DOHH2 (cell line): ENCODE data around the gene KCNH5.

ENCODE experiments used
- H3F3A ChIP-seq: fragments of 200-600 bp; sonication (generic), shearing (Covaris generic); 2 replicates; pipeline ENCODE4 v1.6.0; 2016; ENCODE audit warnings: antibody characterized with exemption, mild to moderate bottlenecking; ENCODE audit not compliant: control insufficient read depth, insufficient read depth
- H3K27ac ChIP-seq: fragments of 200-600 bp; sonication (generic); 2 replicates; pipeline ENCODE4 v1.5.1; 2014; ENCODE audit warnings: low read depth, mild to moderate bottlenecking, low read length, moderate library complexity
- H3K27me3 ChIP-seq: fragments of 200-600 bp; sonication (generic); 2 replicates; pipeline ENCODE4 v1.6.1; 2014; ENCODE audit warnings: mild to moderate bottlenecking, low read length, mixed read lengths; ENCODE audit not compliant: control insufficient read depth
- H3K36me3 ChIP-seq: fragments of 200-600 bp; sonication (generic); 2 replicates; pipeline ENCODE4 v1.6.1; 2014; ENCODE audit warnings: mild to moderate bottlenecking, low read length, moderate library complexity, mixed read lengths; ENCODE audit not compliant: control insufficient read depth
- H3K4me1 ChIP-seq: fragments of 200-600 bp; sonication (generic); 2 replicates; pipeline ENCODE4 v1.6.1; 2014; ENCODE audit warnings: mild to moderate bottlenecking, low read length, mixed read lengths; ENCODE audit not compliant: control insufficient read depth
- H3K4me2 ChIP-seq: fragments of 200-600 bp; sonication (generic); 2 replicates; pipeline ENCODE4 v1.6.0; 2014; ENCODE audit warnings: mild to moderate bottlenecking, low read length, moderate library complexity
- H3K4me3 ChIP-seq: fragments of 200-600 bp; sonication (generic); 2 replicates; pipeline ENCODE4 v1.5.1; 2014; ENCODE audit warnings: mild to moderate bottlenecking, low read length, mixed read lengths
- H3K79me2 ChIP-seq: fragments of 200-600 bp; sonication (generic); 2 replicates; pipeline ENCODE4 v1.6.1; 2014; ENCODE audit warnings: mild to moderate bottlenecking, low read length, mixed read lengths; ENCODE audit not compliant: control insufficient read depth
- H3K9me2 ChIP-seq: fragments of 200-600 bp; sonication (generic); replicated peaks from 2 replicates; pipeline ENCODE4 v1.6.1; 2014; ENCODE audit warnings: mild to moderate bottlenecking, low read length, mixed read lengths; ENCODE audit not compliant: control insufficient read depth
- H3K9me3 ChIP-seq: fragments of 200-600 bp; sonication (generic); 2 replicates; pipeline ENCODE4 v1.6.1; 2014; ENCODE audit warnings: antibody characterized with exemption, low read length, mixed read lengths; ENCODE audit not compliant: control insufficient read depth, insufficient read depth
- H4K20me1 ChIP-seq: fragments of 200-600 bp; sonication (generic); 2 replicates; pipeline ENCODE4 v1.6.0; 2014; ENCODE audit warnings: low read depth, mild to moderate bottlenecking, antibody characterized with exemption, low read length, moderate library complexity; ENCODE audit not compliant: control insufficient read depth, insufficient read depth
- EZH2phosphoT487 ChIP-seq: fragments of 200-600 bp; sonication (generic); IDR thresholded peaks from 2 replicates; pipeline ENCODE4 v1.6.1; 2017; ENCODE audit warnings: borderline replicate concordance, mild to moderate bottlenecking, antibody characterized with exemption, low read length, moderate library complexity, mixed read lengths
- TF ChIP-seq, protein P1 (sequence below): fragments of 200-600 bp; sonication (generic); IDR thresholded peaks from one replicate; pipeline ENCODE4 v1.5.1; 2014; ENCODE audit warnings: antibody characterized with exemption, mild to moderate bottlenecking, low read depth, low read length; ENCODE audit not compliant: poor library complexity, severe bottlenecking

KCNH5 gene

DNA sequence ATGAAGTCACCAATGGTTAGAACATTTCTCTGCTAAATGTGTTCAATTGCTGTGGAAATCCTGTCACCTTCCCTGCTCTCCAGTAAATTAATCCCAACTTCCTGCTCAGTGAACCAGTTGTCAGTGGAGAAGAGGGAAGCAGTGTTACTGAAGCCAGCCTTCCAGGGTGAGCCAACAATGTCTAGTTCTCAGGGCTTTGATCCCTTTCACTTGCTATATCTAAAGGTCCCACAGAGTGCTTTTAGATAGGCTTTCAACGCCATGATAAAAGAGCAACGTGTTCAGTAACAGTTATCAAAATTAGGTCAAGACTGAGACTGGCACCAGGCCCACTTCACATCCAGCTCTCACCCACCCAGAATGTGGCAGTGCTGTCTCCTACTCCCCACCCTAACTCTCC lies 139.7 kb downstream of the KCNH5 start:
- Histone ChIP-seq H3K79me2 (no peaks in the 10 kb centered on the region), H3K9me2 (no peaks in the 10 kb centered on the region), H3K4me1 (no peaks in the 10 kb centered on the region), H3F3A (no peaks in the 10 kb centered on the region), H3K4me3 (no peak overlapping the region), H3K27ac (no peak overlapping the region), H3K9me3 (no peaks in the 10 kb centered on the region), H4K20me1 (no peaks in the 10 kb centered on the region), H3K36me3 (no peaks in the 10 kb centered on the region), H3K4me2 (no peak overlapping the region), H3K27me3 (no peaks in the 10 kb centered on the region)
- TF ChIP-seq, protein P1, sequence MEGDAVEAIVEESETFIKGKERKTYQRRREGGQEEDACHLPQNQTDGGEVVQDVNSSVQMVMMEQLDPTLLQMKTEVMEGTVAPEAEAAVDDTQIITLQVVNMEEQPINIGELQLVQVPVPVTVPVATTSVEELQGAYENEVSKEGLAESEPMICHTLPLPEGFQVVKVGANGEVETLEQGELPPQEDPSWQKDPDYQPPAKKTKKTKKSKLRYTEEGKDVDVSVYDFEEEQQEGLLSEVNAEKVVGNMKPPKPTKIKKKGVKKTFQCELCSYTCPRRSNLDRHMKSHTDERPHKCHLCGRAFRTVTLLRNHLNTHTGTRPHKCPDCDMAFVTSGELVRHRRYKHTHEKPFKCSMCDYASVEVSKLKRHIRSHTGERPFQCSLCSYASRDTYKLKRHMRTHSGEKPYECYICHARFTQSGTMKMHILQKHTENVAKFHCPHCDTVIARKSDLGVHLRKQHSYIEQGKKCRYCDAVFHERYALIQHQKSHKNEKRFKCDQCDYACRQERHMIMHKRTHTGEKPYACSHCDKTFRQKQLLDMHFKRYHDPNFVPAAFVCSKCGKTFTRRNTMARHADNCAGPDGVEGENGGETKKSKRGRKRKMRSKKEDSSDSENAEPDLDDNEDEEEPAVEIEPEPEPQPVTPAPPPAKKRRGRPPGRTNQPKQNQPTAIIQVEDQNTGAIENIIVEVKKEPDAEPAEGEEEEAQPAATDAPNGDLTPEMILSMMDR, result no peak
- TF ChIP-seq EZH2phosphoT487, result no peak

DNA sequence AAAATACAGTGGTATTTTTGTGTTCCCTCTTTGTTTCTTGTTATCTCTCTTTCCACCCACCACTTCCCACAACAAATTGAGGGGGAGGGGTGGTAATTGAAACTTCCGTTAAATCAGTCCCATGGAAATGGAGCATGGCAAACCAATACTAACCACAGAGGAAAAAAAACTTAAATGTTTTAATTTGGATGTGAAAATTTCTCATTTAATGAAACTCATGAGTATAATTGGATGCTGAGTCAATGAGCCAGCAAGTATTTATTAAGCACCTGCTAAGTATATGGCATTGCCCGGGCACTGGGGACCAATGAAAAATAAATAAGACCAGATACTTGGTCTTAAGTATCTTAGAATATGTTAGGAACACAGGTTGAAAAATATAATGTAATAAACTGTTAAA lies 147.5 kb downstream of the KCNH5 start:
- H4K20me1 ChIP-seq, result no peaks in the 10 kb centered on the region
- H3K9me2 ChIP-seq, result no peaks in the 10 kb centered on the region
- no peaks in the 10 kb centered on the region for H3K4me1 ChIP-seq
- H3K36me3 ChIP-seq, result no peaks in the 10 kb centered on the region
- no peaks in the 10 kb centered on the region for H3F3A ChIP-seq
- TF ChIP-seq, protein P1, result no peak
- TF ChIP-seq EZH2phosphoT487, result no peak
- H3K27ac ChIP-seq, result no peak overlapping the region
- no peak overlapping the region for H3K4me3 ChIP-seq
- H3K9me3 ChIP-seq, result no peaks in the 10 kb centered on the region
- no peaks in the 10 kb centered on the region for H3K27me3 ChIP-seq
- H3K79me2 ChIP-seq, result no peaks in the 10 kb centered on the region
- no peak overlapping the region for H3K4me2 ChIP-seq

DNA sequence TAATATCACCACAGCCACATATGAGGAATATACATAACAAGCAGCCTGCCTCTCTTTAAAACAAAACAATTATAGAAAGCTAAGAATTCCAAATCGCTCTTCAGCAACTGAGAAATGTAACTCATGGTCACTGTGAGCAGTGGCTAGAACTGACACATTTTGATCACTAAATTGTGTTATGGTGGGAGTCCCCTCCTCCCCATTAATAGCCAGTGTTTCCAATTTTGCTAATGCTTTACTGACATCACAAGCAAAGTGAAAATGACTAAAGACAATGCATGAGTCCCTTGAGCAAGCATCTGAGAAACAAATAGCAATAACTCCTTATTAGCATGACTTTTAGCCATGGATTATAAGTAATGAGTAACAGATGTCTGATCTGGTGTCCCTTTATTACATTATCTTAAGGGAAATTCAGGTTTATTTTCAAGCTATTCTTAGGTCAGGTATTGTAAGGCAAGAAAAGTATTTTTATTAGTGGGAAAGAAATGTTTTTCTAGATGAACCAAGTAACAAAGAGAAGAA lies 148.3 kb downstream of the KCNH5 start:
- Histone ChIP-seq H3K4me1 (no peaks in the 10 kb centered on the region), H3K79me2 (no peaks in the 10 kb centered on the region), H3K9me2 (no peaks in the 10 kb centered on the region), H3K36me3 (no peaks in the 10 kb centered on the region), H3K27me3 (no peaks in the 10 kb centered on the region), H3K4me2 (no peak overlapping the region), H3K9me3 (no peaks in the 10 kb centered on the region), H3K27ac (no peak overlapping the region), H4K20me1 (no peaks in the 10 kb centered on the region), H3F3A (no peaks in the 10 kb centered on the region), H3K4me3 (no peak overlapping the region)
- TF ChIP-seq, protein P1, result no peak
- no peak for TF ChIP-seq EZH2phosphoT487
